T47D (cell line): ENCODE measurements around the gene SNX7.

Experiments
- DNase-seq, 2 experiments: peaks; one replicate each; pipeline versions ENCODE4 v3.0.0 to v3.0.0-alpha.2; 2011 to 2012; ENCODE audit warnings: low read depth in 1 of 2, low spot score in 1 of 2
- JUND ChIP-seq: IDR thresholded peaks from 2 replicates; pipeline ENCODE4 v1.6.1; 2012; ENCODE audit warnings: low read depth
- in situ Hi-C: cut with HindIII; loops from 2 replicates; pipeline ENCODE4 v1.10.0; 2016; ENCODE audit warnings: low sequenced_read_pairs, low pct_unique_long_range_greater_than_20kb

Gene SNX7

DNA sequence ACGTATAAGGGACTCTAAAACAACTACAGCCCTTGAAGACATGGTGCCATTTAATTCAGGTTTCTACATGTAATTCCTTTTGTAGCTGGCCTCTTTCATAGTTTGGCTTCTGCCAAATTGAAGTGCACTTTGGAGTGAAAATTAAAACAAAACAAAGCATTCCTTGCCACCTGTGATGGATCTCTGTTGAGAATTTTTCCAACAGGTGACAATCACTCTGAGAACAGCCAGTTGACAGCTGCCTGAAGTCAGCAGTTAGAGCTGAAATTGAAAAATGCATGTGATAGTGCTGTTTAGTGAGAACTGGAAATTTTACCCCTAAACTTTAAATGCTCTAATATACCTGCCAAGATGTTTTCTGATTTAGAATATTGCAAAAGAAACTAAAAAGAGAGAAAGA lies 134.5 kb downstream of the SNX7 start:
- no peak for TF ChIP-seq JUND
- in situ Hi-C loops, result no loop called here
- no peak for DNase-seq

DNA sequence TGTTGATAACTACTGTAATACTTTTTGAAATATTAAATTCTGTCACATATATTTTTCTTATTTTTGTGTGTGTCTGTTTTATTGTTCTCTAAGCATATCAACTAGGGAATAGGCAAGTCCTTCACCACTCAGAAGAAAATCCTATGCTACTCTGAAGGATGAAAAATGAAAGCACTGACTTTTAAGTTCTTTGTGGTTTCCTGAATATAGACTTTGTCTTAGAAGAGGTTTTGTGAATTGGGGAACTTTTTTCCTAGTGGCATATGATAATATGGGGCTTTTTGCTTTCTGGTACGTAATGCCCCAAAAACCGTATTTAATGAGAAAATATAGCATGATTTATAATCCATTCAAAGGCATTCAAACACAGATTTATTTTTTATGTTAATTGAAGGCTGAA lies 136.0 kb downstream of the SNX7 start:
- no peak for DNase-seq
- no peak for TF ChIP-seq JUND
- in situ Hi-C loops, result no loop called here
